GM19455 (cell line): ENCODE data around the gene RIC8B.
A peak's percentile ranks its signal among the peaks of the same experiment; 100 is the strongest.

Source experiments
- ATAC-seq: cut with Tn5 transposase; IDR thresholded peaks from one replicate; pipeline ENCODE4 v1.9.1; 2021; ENCODE audit not compliant: unreplicated experiment

The RIC8B gene

DNA sequence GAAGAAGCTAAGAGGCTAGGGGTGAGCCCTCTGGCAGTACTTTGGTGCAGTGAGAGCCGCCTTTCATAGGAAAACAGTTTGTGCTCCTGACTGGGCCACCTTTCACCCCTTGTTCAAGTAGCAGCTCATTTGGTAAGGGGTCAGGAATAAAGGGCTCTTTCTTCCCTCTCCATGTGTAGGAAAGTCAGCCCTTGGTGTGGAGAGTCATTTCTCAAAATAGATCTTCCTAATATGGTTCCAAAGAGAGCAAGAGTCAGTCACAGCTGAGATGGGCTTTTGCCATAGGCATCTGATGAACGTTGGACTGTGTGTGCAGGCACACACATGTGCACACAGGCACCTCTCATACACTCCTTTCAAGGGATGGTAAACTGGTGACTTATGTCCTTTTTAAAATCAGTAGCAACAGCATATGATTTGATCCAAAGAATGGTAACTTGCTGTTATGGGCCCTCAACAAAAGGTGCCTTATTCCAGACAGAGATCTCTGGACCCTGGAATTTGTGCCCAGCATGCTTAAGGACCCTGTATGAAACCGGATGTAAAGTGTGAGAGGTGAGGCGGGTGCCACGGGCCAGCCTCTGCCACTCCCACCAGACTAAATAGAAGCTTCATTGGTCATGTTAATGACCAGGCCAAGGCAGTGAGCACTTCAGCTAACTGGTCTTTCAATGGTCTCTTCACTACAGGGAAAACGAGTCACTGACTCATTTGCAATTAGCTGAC is 16.7 kb upstream of the RIC8B start:
- no peak for ATAC-seq

DNA sequence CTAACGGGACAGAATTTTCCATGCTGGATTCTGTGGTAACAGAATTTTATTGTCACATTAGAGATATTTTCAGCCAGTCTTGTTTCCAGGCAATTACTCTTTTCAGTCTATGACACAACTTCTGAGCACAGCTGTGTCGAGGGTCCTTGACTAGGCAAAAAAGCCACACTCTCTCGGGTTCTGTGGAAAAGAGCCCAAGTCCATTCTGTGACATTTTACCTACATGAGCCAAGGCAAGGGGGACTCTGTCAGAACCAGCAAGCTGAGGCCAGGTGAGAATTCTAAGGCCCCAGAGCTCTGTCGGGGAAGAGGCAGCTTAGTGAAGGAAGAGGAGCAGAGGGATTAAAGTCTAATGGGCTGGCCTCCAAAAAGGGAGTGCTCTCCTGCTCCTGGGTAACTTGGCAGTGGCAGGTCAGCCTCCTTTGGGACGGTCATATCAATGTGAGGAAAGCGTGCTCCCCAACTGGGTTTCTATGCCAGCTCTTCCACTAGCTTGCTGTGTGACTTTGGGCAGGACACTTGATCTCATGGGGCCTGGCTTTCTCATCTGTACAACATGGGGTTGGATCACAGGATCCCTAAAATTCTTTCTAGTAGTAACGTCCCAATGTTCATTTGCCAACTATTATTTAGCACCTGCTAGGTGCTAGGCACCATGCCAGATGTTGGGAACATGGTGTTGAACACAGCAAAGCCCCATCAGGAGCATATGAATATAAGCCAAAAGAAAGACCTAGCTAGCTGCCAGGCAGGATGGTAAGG is 16.0 kb upstream of the RIC8B start:
- no peak for ATAC-seq

GRCh38 chr12:106759526-106760183 is 14.8 kb upstream of the RIC8B start:
- peak; percentile 36 for ATAC-seq

DNA sequence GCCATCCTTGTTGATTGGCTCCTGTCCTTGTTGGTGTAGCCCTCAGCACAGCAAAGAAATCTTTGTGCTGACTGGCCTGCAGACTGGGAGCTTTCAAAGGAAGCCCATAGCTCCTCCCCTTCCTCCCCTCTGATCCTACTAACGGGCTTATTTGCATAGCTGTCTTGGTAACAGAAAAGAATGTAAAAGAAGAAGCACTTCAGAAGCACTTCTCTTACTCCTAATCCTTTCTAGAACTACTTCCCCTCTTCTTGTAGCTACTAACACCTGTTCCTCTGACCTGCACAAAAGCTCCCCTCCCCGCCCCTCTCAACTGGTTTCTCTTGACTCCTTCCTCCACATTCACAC is 14.3 kb upstream of the RIC8B start:
- ATAC-seq, result peak; percentile 99

DNA sequence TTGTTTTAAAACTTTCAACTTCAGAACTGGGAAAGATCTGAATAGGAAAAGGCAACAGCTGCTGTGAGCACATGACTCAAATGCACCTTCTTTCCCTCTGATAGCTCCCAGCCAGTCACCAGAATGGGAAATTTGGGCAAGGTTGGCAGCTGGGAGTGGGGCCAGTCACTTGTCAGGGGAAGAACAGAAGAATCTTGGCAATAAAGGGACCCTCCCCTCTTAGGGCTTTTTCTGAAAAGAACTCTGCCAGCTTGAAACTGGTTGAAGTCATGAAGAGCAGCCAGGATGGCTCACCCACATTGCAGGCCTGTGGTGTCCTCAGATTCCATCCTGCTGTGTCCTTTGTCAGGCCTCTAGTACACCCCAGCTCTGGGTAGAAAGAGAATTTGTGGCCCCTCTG is 10.3 kb upstream of the RIC8B start:
- ATAC-seq, result no peak

DNA sequence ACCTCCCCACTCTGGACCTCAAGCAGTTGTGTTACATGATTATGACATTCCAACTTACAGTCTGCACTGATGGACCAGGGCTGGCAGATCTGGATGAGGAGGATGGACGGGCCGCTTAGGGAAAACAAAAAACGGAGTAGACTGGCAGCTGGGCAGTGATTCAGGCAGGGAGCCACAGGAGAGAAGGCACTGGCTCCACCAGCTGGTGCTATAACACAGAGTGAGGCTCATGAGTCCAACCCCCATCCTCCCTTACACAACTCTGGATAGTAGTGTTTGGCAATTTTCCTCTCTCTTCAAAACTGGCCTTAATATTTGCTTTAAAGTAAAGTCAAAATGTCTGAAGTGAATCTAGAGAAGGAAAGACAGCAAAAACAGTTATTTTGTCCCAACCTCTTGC is 9.7 kb upstream of the RIC8B start:
- no peak for ATAC-seq

DNA sequence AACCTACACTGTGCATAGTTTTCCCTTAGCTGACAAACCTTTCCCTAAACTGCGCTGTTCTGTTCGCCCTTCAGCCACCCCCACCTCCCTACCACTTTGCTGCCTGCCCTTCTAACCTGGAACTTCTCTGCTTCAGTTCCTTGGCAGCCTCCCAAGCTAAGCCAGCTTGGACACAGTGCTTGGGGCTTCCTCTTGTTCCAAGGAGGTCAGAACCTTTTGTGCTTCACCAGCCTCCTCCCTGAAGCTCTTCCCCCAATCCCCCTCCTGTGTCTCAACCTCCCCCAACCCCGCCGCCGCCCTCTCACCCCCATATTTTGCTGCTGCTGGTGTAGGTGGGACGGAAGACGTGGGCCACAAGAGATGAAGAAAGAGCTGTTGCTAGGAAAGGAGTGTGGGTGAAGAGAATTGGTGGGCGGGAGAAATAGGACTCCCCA is 8.1 kb upstream of the RIC8B start:
- no peak for ATAC-seq

GRCh38 chr12:106767206-106767605 is 7.3 kb upstream of the RIC8B start:
- no peak for ATAC-seq

DNA sequence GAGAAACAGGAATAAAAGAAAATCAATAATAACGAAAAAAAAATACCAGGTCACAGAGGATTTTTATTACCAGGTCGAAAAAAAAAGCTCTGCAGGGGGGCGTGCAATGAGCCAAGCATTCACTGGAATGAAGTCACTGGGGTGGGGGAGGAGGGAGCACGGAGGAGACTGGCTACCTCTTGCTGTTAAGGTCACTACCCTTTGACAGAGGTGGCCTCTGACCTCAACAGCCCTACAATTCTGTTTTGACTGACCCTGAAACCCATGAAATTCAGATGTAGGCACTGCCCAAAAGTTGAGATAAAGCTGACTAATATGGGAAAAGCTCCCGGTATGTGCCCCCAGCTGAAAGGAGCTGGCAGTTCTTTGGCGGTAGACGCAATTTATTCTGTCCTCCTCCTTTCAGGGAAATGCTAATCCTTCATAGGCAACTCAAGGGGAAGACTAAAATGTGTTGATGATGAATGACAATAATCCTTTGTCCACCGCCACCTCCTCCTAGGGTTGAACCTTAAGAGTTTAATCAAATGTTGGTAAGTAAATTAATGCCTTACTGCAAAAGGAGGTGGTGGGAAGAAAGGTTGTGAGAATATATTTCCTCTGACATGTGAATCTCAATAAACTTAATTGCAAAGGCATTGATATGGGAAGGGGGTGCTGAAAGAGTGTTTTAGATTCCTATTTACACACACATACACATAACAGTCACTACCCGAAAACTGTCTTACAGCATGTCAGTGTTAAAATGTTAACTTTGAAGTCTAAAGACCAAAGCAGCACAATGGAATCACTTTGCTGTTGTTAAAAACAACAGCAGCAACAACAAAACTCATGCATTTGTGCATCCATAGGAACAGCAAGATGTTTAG is 6.3 kb upstream of the RIC8B start:
- no peak for ATAC-seq

GRCh38 chr12:106769078-106769477 is 5.4 kb upstream of the RIC8B start:
- ATAC-seq, result no peak

DNA sequence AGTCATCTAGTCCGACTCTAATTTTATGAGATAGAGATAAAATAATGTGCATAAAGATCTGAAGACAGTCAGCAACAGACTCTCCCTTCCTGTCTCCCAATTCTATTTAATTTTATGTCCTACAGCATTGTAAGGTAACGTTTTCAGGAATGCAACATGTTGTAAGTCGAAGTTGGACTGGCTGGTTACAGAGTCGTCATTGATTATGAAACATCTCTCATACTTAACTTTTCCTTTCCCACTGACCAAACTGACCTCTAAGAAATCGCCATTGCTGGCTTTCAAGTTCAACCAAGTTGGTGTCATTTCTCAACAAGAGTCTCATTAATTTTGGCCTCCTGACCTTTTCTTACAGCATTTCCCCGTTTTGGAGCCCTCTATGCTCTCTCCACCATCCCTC is 4.9 kb upstream of the RIC8B start:
- no peak for ATAC-seq

DNA sequence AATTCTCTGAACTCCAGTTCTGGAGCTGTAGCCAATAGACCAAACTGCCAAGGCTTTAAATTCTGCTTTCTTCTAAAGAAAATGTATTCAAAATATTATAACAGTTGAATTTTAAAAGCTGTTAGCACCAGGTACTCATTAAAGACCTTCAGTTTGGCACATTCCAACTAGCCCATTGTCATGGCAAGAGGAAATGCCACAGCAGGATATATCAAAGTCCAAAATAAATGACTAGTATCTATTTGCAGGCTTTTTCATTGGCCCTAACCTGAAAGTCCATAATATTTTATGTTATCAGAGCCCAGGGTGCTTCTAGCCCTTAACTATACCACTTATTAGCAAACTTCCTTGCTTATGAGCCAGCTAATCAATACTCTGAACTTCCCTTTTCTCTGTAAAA is 3.1 kb upstream of the RIC8B start:
- ATAC-seq, result no peak

DNA sequence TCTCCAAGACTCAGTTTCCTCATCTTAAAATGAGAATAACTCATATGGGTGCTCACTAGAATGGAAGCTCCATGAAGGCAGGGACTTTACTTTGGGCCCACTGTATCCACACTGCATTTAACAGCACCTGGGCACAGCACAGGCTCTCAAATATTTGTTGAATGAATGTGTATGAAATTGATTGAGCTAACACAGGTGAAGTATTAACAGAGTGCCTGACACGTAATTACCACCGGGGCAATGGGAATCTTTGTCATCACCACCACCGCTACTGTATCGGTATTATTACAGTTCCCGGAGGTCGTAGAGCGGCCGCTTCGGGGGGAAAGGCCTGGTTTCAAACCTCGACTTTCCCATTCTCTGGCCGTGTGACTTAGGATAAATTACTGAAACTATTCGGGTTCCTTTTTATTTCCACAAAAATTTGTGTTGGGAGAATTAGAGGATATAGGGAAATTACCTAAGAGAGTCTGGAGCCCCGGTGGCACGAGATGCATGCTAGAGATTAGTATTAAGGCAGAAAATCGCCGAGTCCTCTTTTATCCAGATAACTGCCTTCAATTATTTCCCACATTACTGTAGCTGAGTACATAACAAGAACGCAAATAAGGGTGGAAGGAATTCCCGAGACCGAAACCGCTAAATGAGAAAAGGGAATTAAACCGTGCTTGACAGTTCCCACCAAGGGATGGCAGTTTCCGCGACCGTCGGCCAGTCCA is 1.0 kb upstream of the RIC8B start:
- ATAC-seq, result no peak

DNA sequence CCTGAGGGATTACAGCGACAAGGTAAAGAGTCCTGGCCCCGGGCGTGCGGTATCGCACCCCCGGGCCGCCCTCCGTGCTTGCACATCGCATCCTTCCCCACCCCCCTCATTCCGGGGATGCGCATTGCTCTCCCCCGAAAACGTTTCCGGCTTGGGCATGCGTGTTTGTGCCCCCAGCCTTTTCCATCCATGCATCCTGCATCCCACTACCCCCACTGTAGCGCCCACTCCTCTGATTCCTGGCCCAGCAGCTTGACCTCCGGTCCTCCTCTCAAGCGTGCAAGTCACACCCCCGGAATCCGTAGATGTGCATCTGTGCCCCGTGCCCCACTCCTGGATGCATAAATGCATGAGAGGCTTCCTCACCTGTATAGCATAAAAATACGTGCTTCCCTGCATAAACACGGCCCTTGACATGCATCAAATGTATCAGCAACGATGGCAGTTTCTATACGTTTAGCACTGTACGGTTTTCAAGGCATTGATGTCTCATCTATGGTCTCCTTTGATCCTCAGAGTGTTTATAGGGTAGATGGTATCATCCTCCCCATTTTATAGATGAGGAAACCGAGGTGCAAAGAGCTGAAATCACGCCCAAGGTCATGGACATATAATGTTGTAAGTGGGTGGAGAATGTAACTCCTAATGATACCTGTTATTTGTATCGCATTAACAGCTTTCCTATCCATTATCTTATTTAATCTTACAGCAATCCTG is 484 bp downstream of the RIC8B start:
- ATAC-seq, result peak; percentile 30

DNA sequence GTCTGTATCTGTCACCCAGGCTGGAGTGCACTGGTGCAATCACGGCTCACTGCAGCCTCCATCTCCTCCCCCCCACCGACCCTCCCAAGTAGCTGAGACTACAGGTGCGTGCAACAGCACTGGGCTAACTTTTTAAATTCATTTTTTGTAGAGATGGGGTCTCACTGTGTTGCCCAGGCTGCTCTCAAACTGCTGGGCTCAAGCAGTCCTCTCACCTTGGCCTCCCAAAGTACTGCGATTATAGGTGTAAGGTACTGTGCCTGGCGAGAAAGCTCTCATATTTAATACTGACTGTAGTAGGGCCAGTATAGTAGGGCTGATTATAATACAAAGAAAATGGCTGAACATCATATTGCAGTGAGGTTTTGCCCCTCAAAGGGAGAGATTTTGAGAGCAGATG is 2.4 kb downstream of the RIC8B start:
- ATAC-seq, result no peak

DNA sequence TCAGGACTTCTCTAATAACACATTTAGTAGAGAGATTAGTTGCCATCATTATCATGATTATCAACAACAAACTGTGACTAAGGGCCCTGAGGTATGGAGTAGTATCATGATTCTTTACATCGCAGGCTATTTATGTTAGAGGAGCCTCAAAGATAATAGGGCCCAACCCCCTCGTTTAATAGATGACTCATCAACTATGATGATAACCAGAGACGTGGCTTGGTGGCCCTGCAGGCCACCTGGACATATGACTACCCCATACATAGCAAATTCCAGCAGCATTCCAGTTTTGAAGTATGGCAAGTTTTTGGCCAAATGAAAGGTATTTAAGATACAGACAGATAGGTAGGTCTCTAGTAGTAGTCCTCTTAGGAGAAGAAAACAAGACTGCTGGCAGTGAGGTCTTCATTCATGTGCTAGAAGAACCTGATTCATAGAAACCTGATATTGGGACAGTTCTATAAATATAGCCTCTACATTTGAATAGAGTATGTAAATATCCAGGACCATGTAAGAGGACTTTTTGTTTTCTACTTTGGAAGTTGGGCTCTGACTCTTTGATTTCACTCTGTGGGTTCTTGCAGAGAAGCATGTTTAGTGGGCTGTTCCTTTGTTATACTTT is 5.6 kb downstream of the RIC8B start:
- ATAC-seq, result no peak

DNA sequence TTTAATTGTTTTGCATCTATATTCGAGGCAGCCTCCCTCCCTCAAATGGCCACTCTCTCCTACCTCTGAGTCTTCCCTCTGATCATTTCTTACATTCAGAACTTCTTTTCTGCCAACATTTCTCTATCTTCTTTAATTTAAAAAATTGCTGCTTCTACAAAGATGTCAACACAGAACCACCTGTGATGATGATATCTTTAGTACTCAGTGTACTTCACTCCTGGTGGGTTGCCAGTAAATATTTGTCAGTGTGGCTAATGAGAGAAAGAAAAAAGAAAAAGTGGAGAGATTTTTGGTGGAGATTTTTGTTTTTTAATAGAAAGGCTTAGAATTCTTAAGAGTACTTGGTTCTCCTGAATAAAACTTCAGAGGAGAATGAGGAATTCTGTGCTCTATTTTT is 8.1 kb downstream of the RIC8B start:
- no peak for ATAC-seq

DNA sequence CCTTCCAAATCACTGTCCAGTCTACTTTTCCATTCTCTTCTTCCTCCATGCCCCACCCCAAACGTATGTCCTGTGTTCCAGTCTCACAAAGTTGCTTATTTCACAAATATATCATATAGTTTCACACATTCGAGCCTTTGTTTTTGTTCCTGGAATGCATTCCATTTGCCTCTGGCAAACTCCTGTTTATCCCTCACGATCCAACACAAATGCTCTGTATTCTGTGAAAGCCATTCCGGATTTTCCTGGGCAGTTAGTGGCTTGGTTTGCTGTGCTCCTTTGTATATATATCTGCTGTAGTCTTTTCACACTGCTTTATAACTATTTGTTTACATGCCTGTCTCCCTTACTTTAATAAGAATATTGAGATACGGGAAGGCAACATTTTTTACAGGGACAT is 9.0 kb downstream of the RIC8B start:
- ATAC-seq, result no peak

GRCh38 chr12:106790020-106790419 is 15.5 kb downstream of the RIC8B start:
- no peak for ATAC-seq

DNA sequence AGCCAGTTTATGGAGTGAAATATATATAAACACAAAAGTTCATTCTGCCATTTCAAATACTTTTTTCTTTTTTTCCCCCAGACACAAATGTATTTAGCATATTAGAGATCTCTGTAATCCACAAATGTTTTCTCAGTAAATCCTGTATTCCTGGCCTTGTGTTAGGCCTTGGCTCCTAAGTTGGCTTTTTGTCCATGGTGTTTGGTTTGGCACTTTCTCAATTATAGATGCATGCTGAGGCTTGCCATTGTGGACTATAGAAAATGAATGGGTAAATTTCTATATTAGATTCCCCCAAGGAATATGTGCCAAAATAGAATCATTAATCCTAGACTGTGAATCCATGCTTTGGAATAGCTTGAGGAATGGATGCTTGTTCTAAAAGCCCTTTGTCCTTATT is 17.0 kb downstream of the RIC8B start:
- no peak for ATAC-seq
